H9 (cell line): Measurements from ENCODE around the gene ST6GALNAC3. TPM values are rescaled to one million over a fixed set of nuclear protein-coding genes. Genes with fewer than 3 reads are reported as not detected.

ENCODE experiments used
- DNase-seq: peaks from one replicate; pipeline ENCODE4 v3.0.0-alpha.2; 2017
- H2AFZ ChIP-seq: one replicate; pipeline ENCODE4 v1.6.1; 2013; ENCODE audit warnings: mild to moderate bottlenecking, low read length, control low read depth, moderate library complexity
- H2AK5ac ChIP-seq: 2 replicates; pipeline ENCODE4 v1.6.1; 2013; ENCODE audit warnings: low read length, control low read depth, mixed read lengths; ENCODE audit not compliant: insufficient read length
- H2BK120ac ChIP-seq: one replicate; pipeline ENCODE4 v1.6.1; 2013; ENCODE audit warnings: low read depth, mild to moderate bottlenecking, low read length, control low read depth, inconsistent platforms; ENCODE audit not compliant: poor library complexity, severe bottlenecking
- H2BK12ac ChIP-seq: 2 replicates; pipeline ENCODE4 v1.6.1; 2013; ENCODE audit warnings: low read length, control low read depth, mixed read lengths, low read depth; ENCODE audit not compliant: insufficient read length
- H2BK15ac ChIP-seq: 2 replicates; pipeline ENCODE4 v1.6.1; 2013; ENCODE audit warnings: low read depth, low read length, control low read depth
- H2BK20ac ChIP-seq: one replicate; pipeline ENCODE4 v1.6.1; 2013; ENCODE audit warnings: low read depth, mild to moderate bottlenecking, low read length, control low read depth, inconsistent platforms; ENCODE audit not compliant: poor library complexity, severe bottlenecking
- H2BK5ac ChIP-seq: 2 replicates; pipeline ENCODE4 v1.6.1; 2013; ENCODE audit warnings: low read length, control low read depth, mixed read lengths; ENCODE audit not compliant: insufficient read length
- H3K14ac ChIP-seq: 2 replicates; pipeline ENCODE4 v1.6.1; 2013; ENCODE audit warnings: low read length, control low read depth; ENCODE audit not compliant: insufficient read depth
- H3K18ac ChIP-seq: 2 replicates; pipeline ENCODE4 v1.6.1; 2013; ENCODE audit warnings: low read depth, mild to moderate bottlenecking, mixed read lengths, low read length, control low read depth; ENCODE audit not compliant: insufficient read length
- H3K23ac ChIP-seq: 2 replicates; pipeline ENCODE4 v1.6.1; 2013; ENCODE audit warnings: low read length, control low read depth, mixed read lengths, low read depth; ENCODE audit not compliant: insufficient read length
- H3K23me2 ChIP-seq: 2 replicates; pipeline ENCODE4 v1.6.1; 2013; ENCODE audit warnings: low read depth, mild to moderate bottlenecking, mixed read lengths, low read length, control low read depth; ENCODE audit not compliant: insufficient read length, poor library complexity, severe bottlenecking
- H3K27ac ChIP-seq: 2 replicates; pipeline ENCODE4 v1.5.1; 2013; ENCODE audit warnings: low read length, control low read depth, mixed read lengths, low read depth; ENCODE audit not compliant: insufficient read length
- H3K27me3 ChIP-seq: 2 replicates; pipeline ENCODE4 v1.6.1; 2013; ENCODE audit warnings: low read length, control low read depth, inconsistent platforms; ENCODE audit not compliant: insufficient read depth
- H3K4ac ChIP-seq: 2 replicates; pipeline ENCODE4 v1.6.1; 2013; ENCODE audit warnings: low read depth, mild to moderate bottlenecking, control low read depth, inconsistent platforms, low read length, moderate library complexity
- H3K4me1 ChIP-seq: 2 replicates; pipeline ENCODE4 v1.6.1; 2013; ENCODE audit warnings: low read length, control low read depth, inconsistent platforms; ENCODE audit not compliant: insufficient read depth
- H3K4me2 ChIP-seq: 2 replicates; pipeline ENCODE4 v1.6.1; 2013; ENCODE audit warnings: low read length, control low read depth, mixed read lengths; ENCODE audit not compliant: insufficient read length, insufficient read depth
- H3K56ac ChIP-seq: 2 replicates; pipeline ENCODE4 v1.6.1; 2013; ENCODE audit warnings: low read depth, mild to moderate bottlenecking, mixed read lengths, low read length, control low read depth; ENCODE audit not compliant: insufficient read length
- H3K79me1 ChIP-seq: 2 replicates; pipeline ENCODE4 v1.6.1; 2013; ENCODE audit warnings: low read depth, mild to moderate bottlenecking, moderate library complexity, low read length, control low read depth, inconsistent platforms; ENCODE audit not compliant: insufficient read depth, poor library complexity, severe bottlenecking
- H3K79me2 ChIP-seq: 2 replicates; pipeline ENCODE4 v1.6.1; 2013; ENCODE audit warnings: low read length, control low read depth, inconsistent platforms; ENCODE audit not compliant: insufficient read depth
- H3K9ac ChIP-seq: 2 replicates; pipeline ENCODE4 v1.6.1; 2013; ENCODE audit warnings: low read length, control low read depth, mixed read lengths; ENCODE audit not compliant: insufficient read length; ENCODE audit errors: extremely low read depth
- H3K9me3 ChIP-seq: one replicate; pipeline ENCODE4 v1.6.1; 2013; ENCODE audit warnings: low read depth, low read length, inconsistent platforms; ENCODE audit not compliant: control insufficient read depth
- H3T11ph ChIP-seq: one replicate; pipeline ENCODE4 v1.6.1; 2013; ENCODE audit warnings: mild to moderate bottlenecking, low read length, control low read depth, inconsistent platforms
- H4K20me1 ChIP-seq: one replicate; pipeline ENCODE4 v1.6.1; 2013; ENCODE audit not compliant: control insufficient read depth, insufficient read length, insufficient read depth
- H4K5ac ChIP-seq: 2 replicates; pipeline ENCODE4 v1.6.1; 2013; ENCODE audit warnings: low read depth, mild to moderate bottlenecking, mixed read lengths, low read length, control low read depth; ENCODE audit not compliant: insufficient read length
- H4K8ac ChIP-seq: replicated peaks from 2 replicates; pipeline ENCODE4 v1.6.1; 2013; ENCODE audit warnings: low read length, control low read depth, mixed read lengths, low read depth; ENCODE audit not compliant: insufficient read length
- H4K91ac ChIP-seq: 2 replicates; pipeline ENCODE4 v1.6.1; 2013; ENCODE audit warnings: low read depth, mild to moderate bottlenecking, moderate library complexity, mixed read lengths, low read length, control low read depth; ENCODE audit not compliant: insufficient read length
- H3K27ac Mint-ChIP-seq, 3 experiments: 2 replicates in 2 of 3; 3 replicates in 1 of 3; pipeline ENCODE4 v1.8.0; 2020 to 2021; ENCODE audit warnings: mixed read lengths in 3 of 3, mild to moderate bottlenecking in 1 of 3, moderate library complexity in 1 of 3
- H3K27me3 Mint-ChIP-seq: 2 replicates; pipeline ENCODE4 v1.8.0; 2021; ENCODE audit warnings: low read depth, mild to moderate bottlenecking, moderate library complexity, mixed read lengths
- H3K36me3 Mint-ChIP-seq, 3 experiments: 2 replicates in 2 of 3; 3 replicates in 1 of 3; pipeline ENCODE4 v1.8.0; 2020 to 2021; ENCODE audit warnings: low read depth in 3 of 3, mixed read lengths in 3 of 3; ENCODE audit not compliant: insufficient read depth in 1 of 3
- H3K4me1 Mint-ChIP-seq, 2 experiments: 2 replicates each; pipeline ENCODE4 v1.8.0; 2020; ENCODE audit warnings: mixed read lengths in 2 of 2
- H3K4me3 Mint-ChIP-seq, 2 experiments: 2 replicates in 1 of 2; 3 replicates in 1 of 2; pipeline ENCODE4 v1.8.0; 2020 to 2021; ENCODE audit warnings: mild to moderate bottlenecking in 2 of 2, mixed read lengths in 2 of 2, moderate library complexity in 1 of 2
- H3K9me3 Mint-ChIP-seq, 2 experiments: 2 replicates in 1 of 2; 3 replicates in 1 of 2; pipeline ENCODE4 v1.8.0; 2020; ENCODE audit warnings: mild to moderate bottlenecking in 2 of 2, mixed read lengths in 2 of 2, moderate library complexity in 1 of 2
- WGBS: extraction: QIAGEN DNeasy Blood & Tissue Kit; methylation state at CpG from one replicate; pipeline ENCODE4 v1.1.7; 2013; ENCODE audit warnings: missing lambda C conversion rate, low lambda C conversion rate, mixed read lengths; ENCODE audit not compliant: insufficient read length; ENCODE audit errors: extremely low coverage; 5-methylcytosine and 5-hydroxymethylcytosine counted together
- total RNA-seq: library from RNA; stranded (reverse); gene quantifications from 2 replicates; pipeline ENCODE4 v1.2.1, GENCODE V29; 2021
- TF ChIP-seq, protein P1 (sequence below): fragments of 200-600 bp; sonication (generic); conservative IDR thresholded peaks from 3 replicates; pipeline ENCODE4 v1.8.0; 2021; ENCODE audit warnings: antibody characterized with exemption, mild to moderate bottlenecking

ST6GALNAC3 gene
- total RNA-seq, 1 experiment from 2014 or later = 11.2 TPM

GRCh38 chr1:76677416-76678405 is 603.2 kb downstream of the ST6GALNAC3 start:
- Histone ChIP-seq H2AK5ac (no peak overlapping the region), H3K23me2 (no peaks in the 10 kb centered on the region), H2BK15ac (no peak overlapping the region), H2BK12ac (no peak overlapping the region), H3K4me2 (no peak overlapping the region), H2AFZ (no peak overlapping the region), H3K27me3 (no peaks in the 10 kb centered on the region), H3K79me2 (no peaks in the 10 kb centered on the region), H4K5ac (no peak overlapping the region), H3K4me1 (no peaks in the 10 kb centered on the region), H4K91ac (no peak overlapping the region), H3K18ac (no peak overlapping the region), H2BK20ac (no peak overlapping the region), H3K9ac (no peak overlapping the region), H4K20me1 (no peaks in the 10 kb centered on the region), H2BK5ac (no peak overlapping the region), H3K9me3 (no peaks in the 10 kb centered on the region), H3K27ac (no peak overlapping the region), H3K79me1 (no peaks in the 10 kb centered on the region), H4K8ac (no peak overlapping the region), H3T11ph (no peak overlapping the region), H2BK120ac (no peak overlapping the region), H3K14ac (no peak overlapping the region), H3K56ac (no peak overlapping the region), H3K23ac (no peak overlapping the region), H3K4ac (no peak overlapping the region)
- no peaks in the 10 kb centered on the region; a peak in 1 of 4 replicates for H3K4me1 Mint-ChIP-seq
- no peaks in the 10 kb centered on the region for H3K36me3 Mint-ChIP-seq
- TF ChIP-seq, protein P1, sequence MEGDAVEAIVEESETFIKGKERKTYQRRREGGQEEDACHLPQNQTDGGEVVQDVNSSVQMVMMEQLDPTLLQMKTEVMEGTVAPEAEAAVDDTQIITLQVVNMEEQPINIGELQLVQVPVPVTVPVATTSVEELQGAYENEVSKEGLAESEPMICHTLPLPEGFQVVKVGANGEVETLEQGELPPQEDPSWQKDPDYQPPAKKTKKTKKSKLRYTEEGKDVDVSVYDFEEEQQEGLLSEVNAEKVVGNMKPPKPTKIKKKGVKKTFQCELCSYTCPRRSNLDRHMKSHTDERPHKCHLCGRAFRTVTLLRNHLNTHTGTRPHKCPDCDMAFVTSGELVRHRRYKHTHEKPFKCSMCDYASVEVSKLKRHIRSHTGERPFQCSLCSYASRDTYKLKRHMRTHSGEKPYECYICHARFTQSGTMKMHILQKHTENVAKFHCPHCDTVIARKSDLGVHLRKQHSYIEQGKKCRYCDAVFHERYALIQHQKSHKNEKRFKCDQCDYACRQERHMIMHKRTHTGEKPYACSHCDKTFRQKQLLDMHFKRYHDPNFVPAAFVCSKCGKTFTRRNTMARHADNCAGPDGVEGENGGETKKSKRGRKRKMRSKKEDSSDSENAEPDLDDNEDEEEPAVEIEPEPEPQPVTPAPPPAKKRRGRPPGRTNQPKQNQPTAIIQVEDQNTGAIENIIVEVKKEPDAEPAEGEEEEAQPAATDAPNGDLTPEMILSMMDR = no peak
- H3K27ac Mint-ChIP-seq = no peak overlapping the region
- WGBS = no CpG with 5 or more reads among the region's 5 CpGs
- DNase-seq = no peak
- H3K4me3 Mint-ChIP-seq = no peak overlapping the region
- no peaks in the 10 kb centered on the region for H3K27me3 Mint-ChIP-seq
- no peaks in the 10 kb centered on the region for H3K9me3 Mint-ChIP-seq
